CD4-positive, alpha-beta T cell treated with Interleukin-1 beta for 1 hour (primary cell): Measurements from ENCODE around the gene SLC6A5.

Experiments
- DNase-seq, 2 donors: peaks; one replicate each; pipeline ENCODE4 v3.0.0-alpha.2; 2020 to 2022

The SLC6A5 gene

GRCh38 chr11:20597154-20597679 lies 2.2 kb upstream of the SLC6A5 start:
- no peak for DNase-seq

GRCh38 chr11:20597680-20598484 lies 1.5 kb upstream of the SLC6A5 start:
- no peak for DNase-seq

GRCh38 chr11:20598492-20598891 lies 916 bp upstream of the SLC6A5 start:
- no peak for DNase-seq

- no peak for DNase-seq
Measured at GRCh38 chr11:20600020-20600346, 575 bp downstream of the SLC6A5 start.

GRCh38 chr11:20600551-20600950 lies 1.1 kb downstream of the SLC6A5 start:
- no peak for DNase-seq

- DNase-seq: no peak
Measured at GRCh38 chr11:20601221-20601914, 2.0 kb downstream of the SLC6A5 start.

GRCh38 chr11:20604295-20604803 lies 4.9 kb downstream of the SLC6A5 start:
- no peak for DNase-seq

- DNase-seq: no peak
Measured at GRCh38 chr11:20604864-20605601, 5.6 kb downstream of the SLC6A5 start.

GRCh38 chr11:20605602-20606091 lies 6.2 kb downstream of the SLC6A5 start:
- no peak for DNase-seq

- DNase-seq: no peak
Measured at GRCh38 chr11:20608934-20609333, 9.5 kb downstream of the SLC6A5 start.

- DNase-seq: peak; percentile 36 to 47
Measured at GRCh38 chr11:20609727-20610707, 10.6 kb downstream of the SLC6A5 start.

GRCh38 chr11:20610825-20611224 lies 11.4 kb downstream of the SLC6A5 start:
- DNase-seq: no peak

- DNase-seq: no peak
Measured at GRCh38 chr11:20611445-20611844, 12.0 kb downstream of the SLC6A5 start.

GRCh38 chr11:20611892-20612291 lies 12.5 kb downstream of the SLC6A5 start:
- DNase-seq: no peak

- DNase-seq: no peak
Measured at GRCh38 chr11:20612416-20612815, 13.0 kb downstream of the SLC6A5 start.

- DNase-seq: no peak
Measured at GRCh38 chr11:20616920-20617319, 17.5 kb downstream of the SLC6A5 start.

GRCh38 chr11:20617346-20618005 lies 18.1 kb downstream of the SLC6A5 start:
- no peak for DNase-seq

- no peak for DNase-seq
Measured at GRCh38 chr11:20618083-20618482, 18.7 kb downstream of the SLC6A5 start.

- no peak for DNase-seq
Measured at GRCh38 chr11:20620988-20621387, 21.6 kb downstream of the SLC6A5 start.

- DNase-seq: no peak
Measured at GRCh38 chr11:20621679-20622078, 22.3 kb downstream of the SLC6A5 start.

GRCh38 chr11:20623252-20623651 lies 23.8 kb downstream of the SLC6A5 start:
- no peak for DNase-seq
